Measurements from ENCODE around the gene LRRFIP1.
"Not testable (repeated sequence)": the region's sequence is repeated elsewhere in the genome, so short reads cannot be mapped to it uniquely, and the experiment has no call there.

Gene LRRFIP1

DNA sequence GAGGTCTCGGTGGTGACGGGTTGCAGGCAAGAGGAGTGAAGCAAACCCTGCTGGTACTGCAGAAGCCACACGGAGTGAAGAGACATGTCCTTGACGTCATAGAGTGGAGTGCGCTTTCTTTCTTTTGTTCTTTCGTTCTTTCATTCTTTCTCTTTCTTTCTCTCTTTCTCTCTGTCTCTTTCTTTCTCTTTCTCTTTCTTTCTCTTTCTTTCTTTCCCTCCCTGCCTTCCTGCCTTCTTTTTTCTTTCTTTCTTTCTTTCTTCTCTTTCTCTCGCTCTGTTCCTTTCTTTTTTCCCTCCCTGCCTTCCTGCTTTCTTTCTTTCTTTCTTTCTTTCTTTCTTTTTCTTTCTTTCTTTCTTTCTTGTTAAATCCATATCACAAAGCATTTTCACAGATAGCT is 39.2 kb downstream of the LRRFIP1 start:
- H3K4me1 ChIP-seq (ENCODE audit: insufficient read depth, low read length), result no peaks in the 10 kb centered on the region
- no peak for ATAC-seq (ENCODE audit: insufficient read depth, low read depth)
- H3K4me2 ChIP-seq (ENCODE audit: insufficient read depth, low read length), result no peak overlapping the region

DNA sequence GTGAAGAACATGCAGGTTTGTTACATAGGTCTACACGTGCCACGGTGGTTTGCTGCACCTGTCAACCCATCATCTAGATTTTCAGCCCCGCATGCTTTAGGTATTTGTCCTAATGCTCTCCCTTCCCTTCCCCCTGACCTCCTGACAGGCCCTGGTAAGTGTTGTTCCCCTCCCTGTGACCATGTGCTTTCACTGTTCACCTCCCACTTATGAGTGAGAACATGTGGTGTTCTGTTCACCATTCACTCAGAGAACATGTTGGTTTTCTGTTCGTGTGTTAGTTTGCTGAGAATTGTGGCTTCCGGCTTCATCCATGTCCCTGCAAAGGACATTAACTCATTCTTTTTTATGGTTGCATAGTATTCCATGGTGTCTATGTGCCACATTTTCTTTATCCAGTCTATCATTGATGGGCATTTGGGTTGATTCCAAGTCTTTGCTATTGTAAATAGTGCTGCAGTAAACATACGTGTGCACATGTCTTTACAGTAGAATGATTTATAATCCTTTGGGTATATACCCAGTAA is 39.7 kb downstream of the LRRFIP1 start:
- not testable (repeated sequence) for H3K36me3 ChIP-seq (ENCODE audit: insufficient read depth, low read length); H4K20me1 ChIP-seq (ENCODE audit: insufficient read depth, low read length); H2AFZ ChIP-seq (ENCODE audit: low read depth, low read length); H3K4me2 ChIP-seq (ENCODE audit: insufficient read depth, low read length); DNase-seq; H3K79me2 ChIP-seq (ENCODE audit: insufficient read depth, low read length); H3K4me3 ChIP-seq (ENCODE audit: low read depth in 1 of 2, low read length in 2 of 2); H3K27ac ChIP-seq (ENCODE audit: low read length); H3K9me3 ChIP-seq (ENCODE audit: insufficient read depth, low read length, severe bottlenecking); ATAC-seq (ENCODE audit: insufficient read depth, low read depth); H3K9ac ChIP-seq (ENCODE audit: low read depth, low read length); H3K4me1 ChIP-seq (ENCODE audit: insufficient read depth, low read length)
- peaks cover 17% of the 10 kb centered on the region for H3K27me3 ChIP-seq (ENCODE audit: insufficient read depth, low read length, poor library complexity)

More for the DNA sequence above, 39.2 kb downstream of the LRRFIP1 start:
- no peak overlapping the region for H2AFZ ChIP-seq (ENCODE audit: low read depth, low read length)
- H3K27ac ChIP-seq (ENCODE audit: low read length), result no peak overlapping the region
- H3K9me3 ChIP-seq (ENCODE audit: insufficient read depth, low read length, severe bottlenecking), result no peaks in the 10 kb centered on the region
- TF ChIP-seq, protein P1, sequence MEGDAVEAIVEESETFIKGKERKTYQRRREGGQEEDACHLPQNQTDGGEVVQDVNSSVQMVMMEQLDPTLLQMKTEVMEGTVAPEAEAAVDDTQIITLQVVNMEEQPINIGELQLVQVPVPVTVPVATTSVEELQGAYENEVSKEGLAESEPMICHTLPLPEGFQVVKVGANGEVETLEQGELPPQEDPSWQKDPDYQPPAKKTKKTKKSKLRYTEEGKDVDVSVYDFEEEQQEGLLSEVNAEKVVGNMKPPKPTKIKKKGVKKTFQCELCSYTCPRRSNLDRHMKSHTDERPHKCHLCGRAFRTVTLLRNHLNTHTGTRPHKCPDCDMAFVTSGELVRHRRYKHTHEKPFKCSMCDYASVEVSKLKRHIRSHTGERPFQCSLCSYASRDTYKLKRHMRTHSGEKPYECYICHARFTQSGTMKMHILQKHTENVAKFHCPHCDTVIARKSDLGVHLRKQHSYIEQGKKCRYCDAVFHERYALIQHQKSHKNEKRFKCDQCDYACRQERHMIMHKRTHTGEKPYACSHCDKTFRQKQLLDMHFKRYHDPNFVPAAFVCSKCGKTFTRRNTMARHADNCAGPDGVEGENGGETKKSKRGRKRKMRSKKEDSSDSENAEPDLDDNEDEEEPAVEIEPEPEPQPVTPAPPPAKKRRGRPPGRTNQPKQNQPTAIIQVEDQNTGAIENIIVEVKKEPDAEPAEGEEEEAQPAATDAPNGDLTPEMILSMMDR (IDR thresholded peaks at IDR 0.05; ENCODE audit: borderline replicate concordance, extremely low read depth, low read length, poor library complexity, severe bottlenecking), result no peak
- TF ChIP-seq EZH2 (IDR thresholded peaks at IDR 0.05; ENCODE audit: borderline replicate concordance, low read depth, low read length, severe bottlenecking), result no peak
- no peaks in the 10 kb centered on the region for H3K79me2 ChIP-seq (ENCODE audit: insufficient read depth, low read length)
- no peak for DNase-seq
- H3K9ac ChIP-seq (ENCODE audit: low read depth, low read length), result no peak overlapping the region
- H4K20me1 ChIP-seq (ENCODE audit: insufficient read depth, low read length), result no peaks in the 10 kb centered on the region
- H3K4me3 ChIP-seq (ENCODE audit: low read depth in 1 of 2, low read length in 2 of 2), result no peak overlapping the region
- H3K27me3 ChIP-seq (ENCODE audit: insufficient read depth, low read length, poor library complexity), result peaks cover 17% of the 10 kb centered on the region
- no peaks in the 10 kb centered on the region for H3K36me3 ChIP-seq (ENCODE audit: insufficient read depth, low read length)

DNA sequence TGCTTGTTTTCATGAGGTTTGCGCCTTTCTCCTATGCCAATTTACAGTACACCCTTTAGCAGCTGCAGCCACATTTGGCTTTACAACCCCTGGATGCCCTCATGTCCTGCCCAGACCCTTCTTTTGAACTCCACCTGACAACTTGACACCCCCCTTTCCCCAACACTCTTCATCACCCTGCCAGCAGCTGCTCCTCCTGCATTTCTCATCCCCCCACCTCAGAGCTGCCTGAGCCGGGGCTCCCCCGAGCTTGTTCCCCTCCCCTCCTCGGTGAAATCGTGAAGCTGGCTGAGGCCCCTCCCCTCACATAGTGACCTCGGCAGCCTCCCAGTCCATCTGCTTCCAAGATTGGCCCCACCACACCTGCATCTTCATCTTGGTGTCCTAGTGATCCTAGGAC is 40.5 kb downstream of the LRRFIP1 start:
- peaks cover 3% of the 10 kb centered on the region for H3K4me1 ChIP-seq (ENCODE audit: insufficient read depth, low read length)
- TF ChIP-seq, protein P1 (IDR thresholded peaks at IDR 0.05; ENCODE audit: borderline replicate concordance, extremely low read depth, low read length, poor library complexity, severe bottlenecking), result no peak
- TF ChIP-seq EZH2 (IDR thresholded peaks at IDR 0.05; ENCODE audit: borderline replicate concordance, low read depth, low read length, severe bottlenecking), result no peak
- no peaks in the 10 kb centered on the region for H3K9me3 ChIP-seq (ENCODE audit: insufficient read depth, low read length, severe bottlenecking)
- H3K79me2 ChIP-seq (ENCODE audit: insufficient read depth, low read length), result no peaks in the 10 kb centered on the region
- no peak overlapping the region for H3K27ac ChIP-seq (ENCODE audit: low read length)
- H3K4me3 ChIP-seq (ENCODE audit: low read depth in 1 of 2, low read length in 2 of 2), result no peak overlapping the region
- no peak overlapping the region for H3K9ac ChIP-seq (ENCODE audit: low read depth, low read length)
- DNase-seq (no peak), ATAC-seq (ENCODE audit: insufficient read depth, low read depth) (no peak)
- no peak overlapping the region for H3K4me2 ChIP-seq (ENCODE audit: insufficient read depth, low read length)
- H3K36me3 ChIP-seq (ENCODE audit: insufficient read depth, low read length), result no peaks in the 10 kb centered on the region
- no peaks in the 10 kb centered on the region for H4K20me1 ChIP-seq (ENCODE audit: insufficient read depth, low read length)
- H2AFZ ChIP-seq (ENCODE audit: low read depth, low read length), result no peak overlapping the region
- peaks cover 17% of the 10 kb centered on the region for H3K27me3 ChIP-seq (ENCODE audit: insufficient read depth, low read length, poor library complexity)

DNA sequence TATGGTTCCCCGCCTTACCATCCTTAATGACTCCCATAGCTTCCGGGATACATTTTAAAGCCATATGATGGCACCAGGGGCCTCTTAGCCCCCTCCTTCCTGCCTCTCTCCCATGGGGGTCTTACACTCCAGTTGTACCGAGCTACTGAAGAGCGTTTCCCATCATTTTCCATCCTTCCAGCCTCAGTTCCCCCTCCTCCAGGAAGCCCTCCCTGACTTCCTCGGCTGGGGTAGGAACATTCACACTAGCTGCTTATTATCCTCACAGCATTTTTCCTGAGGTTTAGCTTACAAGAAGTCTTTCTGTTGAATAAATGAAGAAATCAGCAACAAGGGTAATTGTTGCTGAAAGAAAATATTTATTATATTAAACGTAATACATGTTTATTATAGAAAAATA is 41.1 kb downstream of the LRRFIP1 start:
- TF ChIP-seq EZH2 (IDR thresholded peaks at IDR 0.05; ENCODE audit: borderline replicate concordance, low read depth, low read length, severe bottlenecking), result no peak
- TF ChIP-seq, protein P1 (IDR thresholded peaks at IDR 0.05; ENCODE audit: borderline replicate concordance, extremely low read depth, low read length, poor library complexity, severe bottlenecking), result no peak
- Histone ChIP-seq H3K4me1 (ENCODE audit: insufficient read depth, low read length) (peaks cover 9% of the 10 kb centered on the region), H2AFZ (ENCODE audit: low read depth, low read length) (no peak overlapping the region), H3K79me2 (ENCODE audit: insufficient read depth, low read length) (no peaks in the 10 kb centered on the region), H4K20me1 (ENCODE audit: insufficient read depth, low read length) (no peaks in the 10 kb centered on the region), H3K27ac (ENCODE audit: low read length) (no peak overlapping the region), H3K4me3 (ENCODE audit: low read depth in 1 of 2, low read length in 2 of 2) (no peak overlapping the region), H3K4me2 (ENCODE audit: insufficient read depth, low read length) (no peak overlapping the region), H3K36me3 (ENCODE audit: insufficient read depth, low read length) (no peaks in the 10 kb centered on the region), H3K9ac (ENCODE audit: low read depth, low read length) (no peak overlapping the region), H3K27me3 (ENCODE audit: insufficient read depth, low read length, poor library complexity) (peaks cover 16% of the 10 kb centered on the region), H3K9me3 (ENCODE audit: insufficient read depth, low read length, severe bottlenecking) (no peaks in the 10 kb centered on the region)
- no peak for DNase-seq
- no peak for ATAC-seq (ENCODE audit: insufficient read depth, low read depth)
